Kidney (tissue), 14 donors: Measurements from ENCODE around the gene LAX1. TPM values are rescaled to one million over a fixed set of nuclear protein-coding genes. Genes with fewer than 3 reads are reported as not detected.

Source experiments
- DNase-seq, 5 donors: peaks; one replicate each; pipeline ENCODE4 v3.0.0-alpha.2; 2013 to 2020
- FAIRE-seq: peaks from 2 replicates; lab custom pipeline; 2012; peaks lifted over from hg19 to GRCh38; lab: Jason Lieb, UNC
- H3K27ac ChIP-seq, 2 donors: one replicate each; pipeline ENCODE4 v1.7.0; 2013; ENCODE audit warnings: low read depth in 2 of 2, low read length in 2 of 2, inconsistent platforms in 1 of 2
- H3K27me3 ChIP-seq: one replicate; pipeline ENCODE4 v1.7.1; 2013; ENCODE audit warnings: low read length, inconsistent platforms; ENCODE audit not compliant: control insufficient read depth, insufficient read depth
- H3K36me3 ChIP-seq, 3 donors: one replicate each; pipeline versions ENCODE4 v1.7.0 to v1.7.1; 2013; ENCODE audit warnings: low read length in 3 of 3, control low read depth in 1 of 3, inconsistent platforms in 1 of 3; ENCODE audit not compliant: insufficient read depth in 3 of 3, control insufficient read depth in 2 of 3
- H3K4me1 ChIP-seq, 3 donors: one replicate each; pipeline versions ENCODE4 v1.7.0 to v1.7.1; 2013; ENCODE audit warnings: low read length in 3 of 3, inconsistent platforms in 1 of 3, low read depth in 1 of 3; ENCODE audit not compliant: control insufficient read depth in 2 of 3, insufficient read depth in 2 of 3
- H3K4me3 ChIP-seq, 3 donors: one replicate each; pipeline versions ENCODE4 v1.7.0 to v1.8.1; 2013; ENCODE audit warnings: low read length in 3 of 3, control low read depth in 1 of 3, inconsistent platforms in 1 of 3
- H3K9ac ChIP-seq, 3 donors: one replicate each; pipeline versions ENCODE4 v1.7.0 to v1.7.1; 2013; ENCODE audit warnings: low read length in 3 of 3, control low read depth in 1 of 3, inconsistent platforms in 1 of 3
- H3K9me3 ChIP-seq, 3 donors: one replicate each; pipeline versions ENCODE4 v1.7.0 to v1.7.1; 2013; ENCODE audit warnings: low read length in 3 of 3, control low read depth in 1 of 3, inconsistent platforms in 1 of 3; ENCODE audit not compliant: control insufficient read depth in 2 of 3, insufficient read depth in 1 of 3
- CTCF ChIP-seq: IDR thresholded peaks from 3 replicates; pipeline ENCODE4 v1.5.1; 2012; ENCODE audit warnings: mild to moderate bottlenecking, moderate library complexity, borderline replicate concordance; ENCODE audit not compliant: insufficient read depth; ENCODE audit errors: extremely low read depth
- intact Hi-C: fragments of 100-400 bp; cut with DNase I; formaldehyde crosslinking; loops from one replicate; pipeline ENCODE4 v1.11.1; 2022
- polyA plus RNA-seq: library from polyadenylated mRNA; stranded (reverse); fragments of 350-450 nt; fragmentation: Illumina TruSeq; extraction: RNeasy Lipid Tissue Mini Kit (QIAGEN cat#74804); gene quantifications from one replicate; pipeline ENCODE4 v1.2.3, GENCODE V29; 2014; ENCODE audit warnings: low read depth, low replicate concordance; ENCODE audit not compliant: insufficient read depth
- total RNA-seq: library from RNA; stranded (reverse); fragmentation: NEBNext Ultra II Directional; extraction: Animal tissue kit (Norgen Biotek cat#: 25700); gene quantifications from one replicate; pipeline ENCODE4 v1.2.1, GENCODE V29; 2021
- donor health status: control.
- donor health status: control.
- donor health status: control.
- donor health status: control.
- donor health status: control.
- donor health status: DM: yes; HTN: yes; CAD: no.
- donor health status: Normal renal cell carcinoma (clear cell type).

Gene LAX1
- total and polyA plus RNA-seq, 2 donors from 2014 or later: 6.9 TPM; not detected in 1

GRCh38 chr1:203722909-203723308 lies 42.1 kb upstream of the LAX1 start:
- H3K9me3 ChIP-seq: no peaks in the 10 kb centered on the region
- no peak for TF ChIP-seq CTCF
- peaks cover 0 to 23% (median 23%) of the 10 kb centered on the region in 3 donors for H3K36me3 ChIP-seq
- no peak overlapping the region for H3K9ac ChIP-seq
- H3K27me3 ChIP-seq: no peaks in the 10 kb centered on the region
- intact Hi-C loops: no loop called here
- FAIRE-seq: no peak
- H3K4me1 ChIP-seq: no peaks in the 10 kb centered on the region
- H3K27ac ChIP-seq: no peak overlapping the region
- no peak overlapping the region for H3K4me3 ChIP-seq
- DNase-seq: no peak

GRCh38 chr1:203726417-203726867 lies 38.5 kb upstream of the LAX1 start:
- Histone ChIP-seq H3K4me1 (no peaks in the 10 kb centered on the region), H3K9ac (no peak overlapping the region), H3K36me3 (peaks cover 0 to 20% (median 11%) of the 10 kb centered on the region in 3 donors), H3K27ac (no peak overlapping the region), H3K27me3 (no peaks in the 10 kb centered on the region), H3K9me3 (no peaks in the 10 kb centered on the region), H3K4me3 (no peak overlapping the region)
- intact Hi-C loops: no loop called here
- no peak for TF ChIP-seq CTCF
- DNase-seq (no peak), FAIRE-seq (no peak)

GRCh38 chr1:203733009-203733863 lies 31.7 kb upstream of the LAX1 start:
- Histone ChIP-seq H3K27me3 (no peaks in the 10 kb centered on the region), H3K4me3 (no peak overlapping the region), H3K27ac (no peak overlapping the region), H3K9me3 (no peaks in the 10 kb centered on the region), H3K4me1 (no peaks in the 10 kb centered on the region), H3K9ac (no peak overlapping the region), H3K36me3 (peaks cover 0 to 3% (median 0%) of the 10 kb centered on the region in 3 donors)
- FAIRE-seq: no peak
- no peak for DNase-seq
- no peak for TF ChIP-seq CTCF
- intact Hi-C loops: no loop called here
